GM12874 (cell line): ENCODE data around the gene C1QC.
A peak's percentile ranks its signal among the peaks of the same experiment; 100 is the strongest.

Experiments
- CTCF ChIP-seq: IDR thresholded peaks from 2 replicates; pipeline ENCODE4 v1.5.1; 2011; ENCODE audit warnings: low read depth, mild to moderate bottlenecking, control low read depth, low read length, moderate library complexity; ENCODE audit not compliant: insufficient read depth

The C1QC gene

GRCh38 chr1:22639286-22639685 lies 4.1 kb upstream of the C1QC start:
- 0 out of 2 replicates have a peak, but pooled peaks have one; percentile 9 for TF ChIP-seq CTCF

DNA sequence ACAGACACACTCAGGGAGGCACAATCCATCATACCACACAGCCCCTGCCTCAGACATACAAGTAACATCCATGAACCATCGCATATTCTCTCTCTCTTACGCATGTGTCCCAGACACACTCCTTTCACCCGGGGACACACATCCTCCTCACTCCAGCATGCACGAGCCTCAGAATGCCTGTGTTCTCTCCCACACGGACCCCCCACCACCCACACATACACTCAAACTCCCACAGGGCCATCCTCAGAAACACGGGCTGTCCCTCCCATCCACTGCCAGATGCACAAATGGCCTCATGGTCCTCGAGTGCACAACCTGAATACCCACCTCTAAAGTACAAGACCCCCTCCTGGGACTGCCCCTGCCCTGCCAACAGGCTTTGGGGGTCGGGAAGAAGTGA lies 2.2 kb upstream of the C1QC start:
- no peak for TF ChIP-seq CTCF

GRCh38 chr1:22641906-22642636 lies 1.4 kb upstream of the C1QC start:
- peak; percentile 90 for TF ChIP-seq CTCF

GRCh38 chr1:22643928-22644327 lies 495 bp downstream of the C1QC start:
- TF ChIP-seq CTCF = no peak

DNA sequence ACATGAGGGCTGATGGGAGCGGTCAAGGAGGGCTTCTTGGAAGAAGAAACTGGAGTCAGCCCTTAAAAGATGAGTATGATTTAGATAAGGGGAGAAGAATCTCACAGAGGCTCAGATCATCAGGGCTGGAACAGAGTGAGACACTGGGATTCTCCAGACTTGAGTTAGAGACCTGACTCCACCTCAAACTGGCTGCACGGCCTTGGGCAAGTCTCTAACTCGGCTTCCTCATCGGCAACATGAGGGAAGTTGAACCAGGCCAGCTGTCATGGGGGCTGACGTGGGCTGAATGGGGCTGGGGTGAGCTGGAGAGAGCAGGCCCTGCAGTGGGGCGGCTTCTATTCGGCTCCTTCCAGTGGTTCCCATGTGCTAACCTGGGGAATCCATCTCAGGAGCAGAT lies 2.5 kb downstream of the C1QC start:
- no peak for TF ChIP-seq CTCF

GRCh38 chr1:22646384-22646783 lies 3.0 kb downstream of the C1QC start:
- no peak for TF ChIP-seq CTCF

- no peak for TF ChIP-seq CTCF
These were observed 6.8 kb downstream of the C1QC start for GRCh38 chr1:22650089-22650693.
